ENCODE results near the gene CCT8L2. TPM values are rescaled to one million over a fixed set of nuclear protein-coding genes. Genes with fewer than 3 reads are reported as not detected.
"Not testable (repeated sequence)": the region's sequence is repeated elsewhere in the genome, so short reads cannot be mapped to it uniquely, and the experiment has no call there.

Gene CCT8L2
- total and polyA plus RNA-seq, 2 of the 13 experiments (the other 11 are each of a cell fraction or from before 2014, with no cell fraction given), result not detected

DNA sequence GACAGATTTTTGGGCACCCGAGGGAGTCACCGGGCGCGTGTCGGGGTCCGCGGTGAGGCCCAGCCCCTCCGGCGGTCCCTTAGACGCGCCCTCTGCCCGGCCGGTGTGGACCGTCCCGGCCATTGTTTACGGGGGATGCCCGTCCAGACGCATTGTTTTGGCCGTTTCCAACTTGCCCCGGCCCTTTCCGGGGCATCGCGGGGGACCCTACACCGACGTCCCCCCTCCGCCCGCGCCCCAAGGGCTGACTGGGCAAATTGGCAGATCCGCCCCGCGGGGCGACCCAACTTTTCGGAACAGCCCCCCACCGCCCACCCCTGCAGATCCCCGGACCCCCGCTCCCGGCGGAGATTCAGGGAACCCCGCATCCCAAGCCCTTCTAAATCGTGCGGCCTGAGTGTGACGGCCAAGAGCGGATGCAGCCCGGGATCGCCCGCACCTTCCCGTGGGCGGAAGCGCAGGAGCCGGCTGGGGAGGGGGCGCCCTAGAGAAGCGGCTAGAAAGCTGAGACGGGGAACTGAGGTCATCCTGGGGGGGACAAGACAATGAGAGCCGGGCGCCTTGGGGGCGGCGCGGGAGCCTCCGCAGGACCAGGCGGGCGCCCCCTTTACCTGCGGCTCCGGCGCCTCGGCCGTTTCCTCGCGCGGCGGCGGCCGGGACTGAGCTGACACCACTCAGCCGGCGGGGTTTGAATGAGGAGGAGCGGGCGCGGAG lies 17.1 kb upstream of the CCT8L2 start (continued):
- TF ChIP-seq ZMAT3 (CRISPR knock-in tag; conservative IDR thresholded peaks at IDR 0.05), result no peak

DNA sequence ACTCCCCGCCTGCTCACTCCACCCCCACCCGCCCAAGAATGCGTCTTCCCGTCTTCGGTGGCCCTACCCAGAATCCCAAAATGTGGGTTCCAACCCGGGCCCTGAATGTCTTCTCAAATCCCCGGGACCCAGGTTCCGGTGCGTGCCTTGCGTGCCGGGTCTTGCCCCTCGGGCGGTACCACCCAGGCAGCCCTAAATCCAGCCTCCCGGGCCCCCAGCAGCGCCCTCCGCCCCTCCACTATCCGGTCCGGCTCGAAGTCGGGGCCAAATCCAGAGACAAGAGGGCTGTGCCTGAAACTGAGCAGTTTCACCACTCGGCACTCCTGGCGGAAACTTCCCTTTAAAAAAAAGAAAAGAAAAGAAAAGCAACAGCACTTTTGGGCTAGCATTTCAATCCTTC lies 16.3 kb upstream of the CCT8L2 start:
- no peak for DNase-seq (ENCODE audit: low spot score)
- no peaks in the 10 kb centered on the region for H4K20me1 ChIP-seq (ENCODE audit: insufficient read depth, low read length)
- H3K4me1 ChIP-seq (ENCODE audit: insufficient read depth, low read length), result no peaks in the 10 kb centered on the region
- no peak for ATAC-seq
- no peaks in the 10 kb centered on the region for H3K79me2 ChIP-seq (ENCODE audit: insufficient read depth, low read length)
- no peaks in the 10 kb centered on the region for H3K9me3 ChIP-seq (ENCODE audit: low read length)
- no peak for TF ChIP-seq JUND (CRISPR knock-in tag; IDR thresholded peaks at IDR 0.05)
- TF ChIP-seq ZKSCAN8 (CRISPR knock-in tag; IDR thresholded peaks at IDR 0.05; ENCODE audit: borderline replicate concordance), result no peak
- TF ChIP-seq, protein P1, sequence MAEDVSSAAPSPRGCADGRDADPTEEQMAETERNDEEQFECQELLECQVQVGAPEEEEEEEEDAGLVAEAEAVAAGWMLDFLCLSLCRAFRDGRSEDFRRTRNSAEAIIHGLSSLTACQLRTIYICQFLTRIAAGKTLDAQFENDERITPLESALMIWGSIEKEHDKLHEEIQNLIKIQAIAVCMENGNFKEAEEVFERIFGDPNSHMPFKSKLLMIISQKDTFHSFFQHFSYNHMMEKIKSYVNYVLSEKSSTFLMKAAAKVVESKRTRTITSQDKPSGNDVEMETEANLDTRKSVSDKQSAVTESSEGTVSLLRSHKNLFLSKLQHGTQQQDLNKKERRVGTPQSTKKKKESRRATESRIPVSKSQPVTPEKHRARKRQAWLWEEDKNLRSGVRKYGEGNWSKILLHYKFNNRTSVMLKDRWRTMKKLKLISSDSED (CRISPR knock-in tag; IDR thresholded peaks at IDR 0.05), result no peak
- TF ChIP-seq ZNF34 (CRISPR knock-in tag; IDR thresholded peaks at IDR 0.05; ENCODE audit: borderline replicate concordance), result no peak
- TF ChIP-seq ZSCAN25 (CRISPR knock-in tag; IDR thresholded peaks at IDR 0.05), result no peak
- no peak for TF ChIP-seq ZNF562 (CRISPR knock-in tag; IDR thresholded peaks at IDR 0.05; ENCODE audit: borderline replicate concordance)
- no peak overlapping the region for H3K9ac ChIP-seq (ENCODE audit: insufficient read depth, low read depth, low read length)
- no TSS peak for BruUV-seq (replicated peaks)
- no peak overlapping the region for H3K4me3 ChIP-seq (replicated peaks in 1 of 3; ENCODE audit: insufficient read depth in 1 of 3, low read depth in 2 of 3, low read length in 3 of 3)
- in situ Hi-C loops (cut with HindIII; ENCODE audit: extremely low pct_ligation_motif_present, low pct_unique_long_range_greater_than_20kb) (no loop called here), intact Hi-C loops (cut with micrococcal nuclease; ENCODE audit: unreplicated experiment) (no loop called here)
- no peak overlapping the region for H3K27ac ChIP-seq (ENCODE audit: extremely low read length, insufficient read depth, low read length)
- no peaks in the 10 kb centered on the region for H3K36me3 ChIP-seq (replicated peaks in 1 of 2; ENCODE audit: control insufficient read depth in 1 of 2, insufficient read depth in 2 of 2, low read length in 2 of 2)
- WGBS (ENCODE audit: low lambda C conversion rate), result 16% methylated on average over 18 of the region's 22 CpGs
- no peak overlapping the region for H2AFZ ChIP-seq (ENCODE audit: low read length)
- no peaks in the 10 kb centered on the region for H3K27me3 ChIP-seq (ENCODE audit: control insufficient read depth in 1 of 2, insufficient read depth in 2 of 2, low read length in 2 of 2)
- no peak overlapping the region for H3K4me2 ChIP-seq (ENCODE audit: low read depth, low read length)
- FAIRE-seq, result no peak
- ChIA-PET CTCF (ENCODE audit: low intra/inter-chr PET ratio, low total read pairs) (no interaction called here), POLR2A (no interaction called here)

DNA sequence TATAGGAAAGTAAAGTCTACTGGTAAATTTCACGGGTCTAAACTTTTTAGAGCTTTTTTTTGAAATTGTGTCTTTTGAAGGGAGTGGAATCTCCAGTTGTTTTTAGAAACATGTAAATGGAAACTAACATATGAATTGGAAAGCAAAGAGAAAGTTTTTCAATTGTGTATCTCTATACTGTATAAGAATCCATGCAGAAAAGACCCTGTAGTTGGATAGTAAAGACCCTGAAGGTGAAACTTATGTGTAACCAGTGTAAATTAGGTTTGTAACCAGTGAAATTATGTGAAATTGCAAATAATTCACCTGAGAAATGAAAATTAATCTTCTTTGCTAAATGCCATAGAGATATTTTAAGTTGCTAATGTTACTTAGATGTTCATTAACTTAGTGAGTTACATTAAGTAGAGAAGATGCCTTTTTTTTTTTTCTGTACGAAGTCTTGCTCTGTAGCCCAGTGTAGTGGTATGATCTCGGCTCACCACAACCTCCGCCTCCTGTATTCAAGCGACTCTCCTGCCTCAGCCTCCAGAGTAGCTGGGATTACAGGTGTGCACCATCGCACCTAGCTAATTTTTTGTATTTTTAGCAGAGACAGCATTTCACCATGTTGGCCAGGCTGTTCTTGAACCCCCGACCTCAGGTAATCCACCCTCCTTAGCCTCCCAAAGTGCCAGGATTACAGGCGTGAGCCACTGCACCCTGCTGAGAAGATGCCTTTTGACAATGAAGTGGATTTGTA lies 11.8 kb upstream of the CCT8L2 start:
- CTCF ChIA-PET (ENCODE audit: low intra/inter-chr PET ratio, low total read pairs); in situ Hi-C loops (cut with HindIII; ENCODE audit: extremely low pct_ligation_motif_present, low pct_unique_long_range_greater_than_20kb): not testable (repeated sequence)

DNA sequence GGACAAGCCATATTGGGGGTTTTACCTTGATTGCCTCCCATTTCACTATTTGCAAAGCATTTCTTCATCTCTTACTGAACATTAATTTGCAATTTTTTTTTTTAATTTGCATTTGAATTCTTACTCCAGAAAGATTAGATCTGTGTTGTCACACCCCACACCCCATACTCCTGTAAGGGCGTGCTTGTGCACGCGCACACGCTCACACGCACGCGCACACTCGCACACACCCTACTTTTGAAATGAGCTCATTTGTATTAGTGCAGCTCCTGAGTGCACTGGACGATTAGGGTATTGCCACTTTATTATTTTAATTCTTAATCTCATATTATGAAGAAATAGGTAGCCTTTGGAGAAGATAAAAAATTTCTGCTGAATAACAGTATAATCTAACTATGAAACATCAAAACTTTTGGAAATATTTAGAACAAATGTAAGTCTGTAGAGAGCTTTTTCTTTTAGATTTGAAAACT lies 11.2 kb upstream of the CCT8L2 start:
- H2AFZ ChIP-seq (ENCODE audit: low read length), result not testable (repeated sequence)

More for the DNA sequence above, 11.8 kb upstream of the CCT8L2 start:
- H3K79me2 ChIP-seq (ENCODE audit: insufficient read depth, low read length); FAIRE-seq; H3K9ac ChIP-seq (ENCODE audit: insufficient read depth, low read depth, low read length); H3K4me1 ChIP-seq (ENCODE audit: insufficient read depth, low read length); H3K36me3 ChIP-seq (replicated peaks in 1 of 2; ENCODE audit: control insufficient read depth in 1 of 2, insufficient read depth in 2 of 2, low read length in 2 of 2); H3K4me2 ChIP-seq (ENCODE audit: low read depth, low read length); H3K27ac ChIP-seq (ENCODE audit: extremely low read length, insufficient read depth, low read length); H2AFZ ChIP-seq (ENCODE audit: low read length); intact Hi-C loops (cut with micrococcal nuclease; ENCODE audit: unreplicated experiment); POLR2A ChIA-PET; H3K27me3 ChIP-seq (ENCODE audit: control insufficient read depth in 1 of 2, insufficient read depth in 2 of 2, low read length in 2 of 2); H3K4me3 ChIP-seq (replicated peaks in 1 of 3; ENCODE audit: insufficient read depth in 1 of 3, low read depth in 2 of 3, low read length in 3 of 3); DNase-seq (ENCODE audit: low spot score); BruUV-seq (replicated peaks); ATAC-seq; H4K20me1 ChIP-seq (ENCODE audit: insufficient read depth, low read length); H3K9me3 ChIP-seq (ENCODE audit: low read length): not testable (repeated sequence)
- WGBS (ENCODE audit: low lambda C conversion rate), result 8% methylated on average over 8 of the region's 8 CpGs

More for the DNA sequence above, 11.2 kb upstream of the CCT8L2 start:
- H3K4me2 ChIP-seq (ENCODE audit: low read depth, low read length); POLR2A ChIA-PET; BruUV-seq (replicated peaks); H3K79me2 ChIP-seq (ENCODE audit: insufficient read depth, low read length); H3K9ac ChIP-seq (ENCODE audit: insufficient read depth, low read depth, low read length); in situ Hi-C loops (cut with HindIII; ENCODE audit: extremely low pct_ligation_motif_present, low pct_unique_long_range_greater_than_20kb); H3K27me3 ChIP-seq (ENCODE audit: control insufficient read depth in 1 of 2, insufficient read depth in 2 of 2, low read length in 2 of 2); H3K9me3 ChIP-seq (ENCODE audit: low read length); H3K4me1 ChIP-seq (ENCODE audit: insufficient read depth, low read length); H4K20me1 ChIP-seq (ENCODE audit: insufficient read depth, low read length); H3K36me3 ChIP-seq (replicated peaks in 1 of 2; ENCODE audit: control insufficient read depth in 1 of 2, insufficient read depth in 2 of 2, low read length in 2 of 2); ATAC-seq; FAIRE-seq; H3K4me3 ChIP-seq (replicated peaks in 1 of 3; ENCODE audit: insufficient read depth in 1 of 3, low read depth in 2 of 3, low read length in 3 of 3); CTCF ChIA-PET (ENCODE audit: low intra/inter-chr PET ratio, low total read pairs); H3K27ac ChIP-seq (ENCODE audit: extremely low read length, insufficient read depth, low read length); DNase-seq (ENCODE audit: low spot score); intact Hi-C loops (cut with micrococcal nuclease; ENCODE audit: unreplicated experiment): not testable (repeated sequence)
- 59% methylated on average over 9 of the region's 9 CpGs for WGBS (ENCODE audit: low lambda C conversion rate)

All from HepG2 (cell line).